ENCODE data around the gene HDAC4.

The HDAC4 gene

GRCh38 chr2:239230318-239231052, 170.3 kb downstream of the HDAC4 start:
- peak; percentile 29 for DNase-seq

DNA sequence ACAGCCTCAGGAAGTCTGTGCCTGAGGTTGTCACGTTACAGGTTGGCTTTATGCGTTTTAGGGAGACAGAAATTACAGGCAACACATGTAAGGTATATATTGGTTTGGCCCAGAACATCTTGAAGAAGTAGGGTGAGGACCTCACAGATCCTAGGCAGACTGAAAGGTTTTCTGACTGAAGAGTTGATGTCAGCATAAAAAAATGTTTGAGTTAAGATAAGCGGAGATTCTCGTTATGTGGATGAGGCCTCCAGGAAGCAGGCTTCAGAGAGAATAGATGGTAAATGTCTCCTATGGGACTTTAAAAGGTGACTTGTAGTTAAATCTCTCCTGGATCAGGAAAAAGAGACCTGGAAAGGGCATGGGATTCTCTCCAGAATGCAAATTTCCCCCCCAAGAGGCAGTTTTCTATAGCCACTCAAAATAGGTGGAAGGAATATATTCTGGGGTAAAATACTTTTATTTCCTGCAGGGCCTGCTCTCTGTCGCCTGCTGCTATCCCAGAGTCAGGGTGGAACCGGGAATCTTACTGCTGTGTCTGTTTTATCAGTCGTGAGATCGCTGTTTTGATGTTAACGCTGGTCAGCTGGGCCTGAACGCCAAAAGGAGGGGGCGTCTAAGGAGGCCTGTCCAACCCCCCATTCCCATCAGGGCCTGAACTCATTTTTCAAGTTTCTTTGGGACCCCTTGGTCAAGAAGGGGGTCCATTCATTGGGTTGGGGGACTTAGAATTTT, 171.1 kb downstream of the HDAC4 start:
- peak in 1 of 2 donors; percentile 2 for DNase-seq

- peak in 1 of 2 donors; percentile 11 for DNase-seq
Measured at GRCh38 chr2:239227661-239228371, 173.0 kb downstream of the HDAC4 start.

DNA sequence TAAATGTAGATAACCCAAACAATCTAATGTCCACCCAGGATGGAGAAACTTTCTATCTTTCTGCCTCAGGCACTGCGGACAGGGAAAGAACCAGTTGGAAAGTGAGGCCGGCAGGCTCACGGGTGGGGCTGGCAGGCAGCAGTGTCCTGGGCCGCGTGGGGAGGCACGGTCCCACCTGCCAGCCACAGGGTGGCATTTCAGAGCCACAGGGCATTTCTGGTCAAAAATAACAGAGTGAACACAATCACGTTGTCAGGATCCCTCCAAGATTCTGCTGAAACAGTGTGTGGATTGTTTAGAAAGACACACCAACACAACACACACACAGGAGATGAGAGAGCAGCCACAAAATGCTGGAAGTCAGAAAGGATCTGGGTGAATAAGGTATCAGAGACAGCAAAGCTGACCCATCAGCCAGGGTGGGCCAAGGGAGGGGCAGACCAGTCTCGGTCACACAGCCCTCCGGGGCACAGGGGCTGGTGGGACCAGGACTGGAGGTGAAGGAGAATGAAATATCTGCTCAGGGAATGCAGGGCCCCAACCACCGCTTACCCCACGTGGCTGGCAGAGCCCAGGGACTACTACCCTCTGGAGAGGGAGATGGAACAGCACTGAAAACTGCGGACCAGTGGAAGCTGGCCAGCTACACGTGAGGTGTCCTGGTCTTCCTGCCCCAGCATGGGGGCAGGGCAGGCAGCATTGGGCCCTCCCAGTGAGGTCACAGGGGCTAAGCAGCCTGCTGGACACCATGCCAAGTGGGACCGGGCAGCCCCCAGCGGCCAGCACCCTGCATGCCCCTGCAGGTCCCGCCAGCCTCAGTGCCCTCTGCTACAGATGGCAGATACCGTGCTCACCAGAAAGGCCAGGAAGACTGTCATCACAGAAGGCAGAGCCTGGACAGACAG, 173.9 kb downstream of the HDAC4 start:
- peak in 1 of 2 donors; percentile 9 for DNase-seq

GRCh38 chr2:239225871-239226561, 174.8 kb downstream of the HDAC4 start:
- peak in 1 of 2 donors; percentile 4 for DNase-seq

DNA sequence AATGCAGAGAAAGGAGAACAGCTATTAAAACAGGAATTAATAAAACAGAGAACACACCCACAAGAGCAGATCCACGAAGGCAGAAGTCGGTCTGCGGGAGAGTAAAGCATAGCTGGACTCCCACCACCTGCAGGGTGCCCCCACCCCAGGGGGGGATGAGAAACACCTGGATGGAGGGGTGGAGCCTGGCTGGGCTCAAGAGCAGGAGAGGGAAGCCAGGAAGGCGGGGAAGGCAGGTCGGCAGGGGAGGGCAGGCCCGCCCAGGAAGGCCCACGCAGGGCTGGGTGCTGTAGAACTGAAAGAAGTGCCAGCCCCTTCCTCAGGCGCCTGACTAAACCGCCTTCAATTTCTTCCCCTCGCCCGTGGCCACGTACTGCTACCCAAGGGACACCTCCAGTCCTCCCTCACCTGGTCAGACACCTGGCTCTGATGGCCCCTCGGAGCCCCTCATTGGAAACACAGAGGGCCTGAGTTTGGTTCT, 175.4 kb downstream of the HDAC4 start:
- peak in 1 of 2 donors; percentile 11 for DNase-seq

DNA sequence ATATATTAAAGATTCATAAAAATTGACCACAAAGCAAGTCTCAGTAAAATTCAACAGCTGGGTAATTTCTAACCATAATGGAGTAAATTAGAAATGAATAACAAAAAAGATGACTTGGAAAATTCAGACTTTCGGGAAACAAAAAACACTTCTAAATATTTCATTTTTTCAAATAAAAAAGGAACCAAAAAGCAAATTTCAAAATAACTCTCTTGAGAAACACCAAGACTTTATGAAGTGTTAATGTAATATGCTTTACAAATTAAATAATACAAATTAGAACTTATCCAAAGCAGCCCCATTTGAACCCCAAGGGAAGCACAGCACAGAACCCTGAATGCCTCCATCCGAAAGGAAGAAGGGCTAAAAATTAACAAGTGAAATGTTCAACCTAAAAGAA, 175.9 kb downstream of the HDAC4 start:
- no peak for DNase-seq

DNA sequence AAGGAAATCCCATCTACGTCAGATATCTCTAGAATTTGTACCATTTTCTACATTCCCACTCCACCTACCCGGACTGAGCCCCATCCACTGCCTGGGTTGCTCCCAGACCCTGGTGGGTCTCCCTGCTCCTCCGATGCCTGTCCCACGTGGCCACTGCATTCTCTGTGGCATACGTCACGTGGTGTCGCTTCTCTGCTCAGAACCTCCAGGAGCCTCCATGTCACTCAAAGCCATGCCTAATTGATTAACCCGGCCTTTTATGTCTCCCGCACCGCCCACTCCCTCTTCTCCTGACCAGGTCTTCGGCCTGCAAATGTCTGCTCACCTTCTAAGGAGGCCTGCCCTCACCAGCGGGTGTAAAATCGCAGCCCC, 176.6 kb downstream of the HDAC4 start:
- peak in 1 of 2 donors; percentile 8 for DNase-seq

GRCh38 chr2:239223310-239224198, 177.3 kb downstream of the HDAC4 start:
- peak in 1 of 2 donors; percentile 1 for DNase-seq

- DNase-seq = peak in 1 of 2 donors; percentile 10
Measured at GRCh38 chr2:239222706-239223309, 178.0 kb downstream of the HDAC4 start.

DNA sequence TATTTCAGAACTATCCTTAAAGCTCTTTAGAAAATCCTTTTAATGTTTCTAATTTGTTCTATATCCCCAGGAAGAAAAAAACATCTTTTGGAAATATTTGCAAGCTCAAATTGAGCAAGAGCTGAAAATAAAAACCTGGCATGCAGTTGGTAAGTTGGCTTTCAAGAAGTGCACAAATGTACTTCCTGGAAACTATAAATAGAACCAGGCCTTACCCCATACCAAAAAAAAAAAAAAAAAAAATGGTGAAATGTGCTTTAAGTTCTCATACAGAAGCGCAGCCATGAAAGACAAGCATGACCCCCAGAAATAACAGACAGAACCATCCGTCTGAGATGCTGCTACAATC, 178.5 kb downstream of the HDAC4 start:
- peak in 1 of 2 donors; percentile 8 for DNase-seq

GRCh38 chr2:239220981-239221396, 179.8 kb downstream of the HDAC4 start:
- peak in 1 of 2 donors; percentile 9 for DNase-seq

DNA sequence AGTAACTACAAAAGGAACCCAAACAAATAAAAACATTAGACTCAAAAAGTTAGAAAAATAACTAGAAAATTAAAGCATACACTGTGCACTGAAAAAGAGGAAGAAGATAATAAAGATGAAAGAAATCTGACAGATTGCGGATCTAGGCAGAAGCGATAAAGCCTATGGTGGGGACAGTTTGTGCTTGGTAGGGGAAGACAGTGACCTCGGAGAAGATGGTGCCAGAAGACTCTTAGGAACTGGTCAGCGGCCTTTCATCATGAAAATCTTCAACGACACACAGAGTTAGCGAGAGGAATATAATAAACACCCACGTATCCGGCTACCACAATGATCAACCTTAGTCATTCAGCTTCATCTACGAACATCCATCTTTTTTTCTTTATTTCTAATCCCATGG, 180.5 kb downstream of the HDAC4 start:
- DNase-seq = no peak

DNA sequence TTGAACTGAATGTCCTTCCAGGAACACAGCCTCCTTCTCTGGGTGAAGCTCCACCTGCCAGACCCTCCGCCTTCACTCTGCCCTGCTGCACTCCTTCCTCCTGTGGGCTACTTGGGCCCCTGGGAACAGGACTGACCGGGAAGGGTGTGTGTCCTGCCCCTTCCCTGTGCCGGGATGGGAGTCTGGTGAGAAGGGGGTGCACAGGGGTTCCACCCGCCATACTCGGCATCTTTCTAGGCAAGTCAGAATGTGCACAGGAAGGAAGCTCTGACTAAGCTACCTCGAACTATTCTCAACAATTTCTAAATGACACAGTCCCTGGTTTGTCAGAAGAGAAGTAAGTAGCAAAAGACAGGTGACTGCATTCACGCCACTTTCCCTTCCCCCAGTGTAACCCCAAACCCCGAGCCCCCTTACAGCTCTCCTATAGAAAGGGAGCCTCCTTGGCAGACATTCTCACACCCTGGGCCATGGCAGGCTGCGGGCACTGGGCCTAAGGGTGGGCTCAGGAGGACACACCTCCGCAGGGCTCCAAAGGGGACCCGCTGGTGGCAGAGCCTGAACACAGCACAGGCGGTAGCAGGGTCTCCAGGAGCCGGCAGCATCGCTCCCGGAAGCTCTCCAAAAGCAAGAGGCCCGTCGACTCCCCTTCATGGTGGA, 184.1 kb downstream of the HDAC4 start:
- peak in 1 of 2 donors; percentile 19 for DNase-seq

DNA sequence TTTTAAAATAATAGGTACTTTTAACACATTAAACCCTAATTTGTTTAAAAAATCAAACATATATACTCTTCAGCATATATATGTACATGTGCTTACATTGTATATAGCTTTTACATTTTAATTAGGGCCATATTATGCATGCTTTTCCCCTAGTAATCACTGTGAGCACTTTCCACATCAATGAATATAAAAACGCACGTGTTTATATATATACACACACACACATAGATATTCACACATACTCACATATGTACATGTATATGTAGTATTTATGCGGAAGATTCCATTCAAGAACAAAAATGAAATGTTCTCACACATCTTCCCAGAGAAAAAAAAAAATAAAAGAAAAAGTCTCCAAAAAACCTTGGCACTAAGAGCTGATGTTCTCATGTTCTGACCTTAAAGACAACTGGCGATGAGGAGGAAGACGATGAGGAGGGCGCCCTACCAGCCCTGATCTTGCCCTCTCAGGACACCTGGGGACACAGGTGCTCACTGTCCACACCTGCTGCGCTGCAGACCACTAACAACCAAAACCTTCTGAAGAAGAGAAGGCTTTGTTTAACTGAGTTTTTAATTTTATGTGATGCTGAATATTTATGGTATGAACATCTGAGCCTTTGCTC, 184.7 kb downstream of the HDAC4 start:
- DNase-seq = no peak

DNA sequence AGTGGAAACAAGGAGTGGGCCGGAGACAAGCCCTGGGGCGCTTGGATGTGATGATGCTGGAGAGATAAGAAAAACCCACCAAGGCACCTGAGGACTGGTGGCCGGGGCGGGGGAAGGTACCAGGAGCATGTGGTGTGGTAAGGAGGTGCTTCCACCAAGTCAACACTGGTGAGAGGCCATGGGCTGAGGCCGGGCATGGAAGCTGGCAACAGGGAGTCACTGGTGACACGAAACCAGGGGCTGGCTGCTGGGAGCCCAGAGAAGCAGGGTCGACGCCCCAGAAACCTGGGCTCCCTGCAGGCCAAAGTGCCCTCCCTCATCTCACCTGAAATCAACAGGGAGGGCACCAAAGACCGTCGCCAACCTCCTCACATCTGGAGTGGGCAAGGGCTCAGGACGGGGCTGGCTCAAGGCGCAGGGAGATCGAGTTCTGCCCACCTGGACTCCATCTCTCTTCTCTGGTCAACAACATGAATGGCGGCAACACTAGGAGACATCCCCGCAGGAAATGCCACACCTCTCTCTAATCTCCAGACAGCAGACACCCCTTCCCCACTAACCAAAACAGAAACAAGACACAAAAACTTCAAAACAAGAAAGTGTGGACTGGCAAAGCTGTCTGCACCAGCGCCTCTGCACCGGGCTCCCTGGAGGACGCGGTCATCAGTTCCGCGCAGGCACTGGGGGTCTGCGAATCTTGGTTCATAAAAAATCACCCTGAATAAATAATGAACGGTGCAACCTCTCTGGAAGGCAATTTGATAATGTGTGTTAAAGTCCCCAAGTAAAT, 185.5 kb downstream of the HDAC4 start:
- peak in 1 of 2 donors; percentile 2 for DNase-seq

DNA sequence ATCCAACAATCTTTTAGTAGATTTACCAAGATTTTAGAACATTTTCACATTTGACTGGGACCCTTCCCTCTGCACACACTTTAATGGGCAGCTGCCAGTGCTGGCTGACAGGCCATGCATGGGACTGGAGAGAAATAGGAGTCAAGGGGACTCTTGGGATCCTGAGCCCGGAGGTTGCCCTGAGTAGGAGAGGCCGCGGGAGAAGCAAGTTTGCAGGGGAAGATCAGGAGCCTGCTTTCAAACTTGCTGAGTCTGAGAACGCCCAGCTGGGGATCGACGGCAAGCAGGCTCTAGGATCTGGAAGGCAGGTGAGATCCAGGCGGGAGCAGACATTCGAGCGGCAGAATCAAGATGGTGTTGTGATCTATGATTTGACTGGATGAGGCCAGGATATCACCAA, 186.1 kb downstream of the HDAC4 start:
- DNase-seq = peak in 1 of 2 donors; percentile 10

- DNase-seq = no peak
Measured at GRCh38 chr2:239213643-239214101, 187.1 kb downstream of the HDAC4 start.
